Adipocyte (in vitro differentiated cells): Measurements from ENCODE around the gene CHN2.

ENCODE experiments used
- DNase-seq: peaks from one replicate; pipeline ENCODE4 v3.0.0-alpha.2; 2015; ENCODE audit warnings: low read depth
- H3K27me3 ChIP-seq: replicated peaks from 2 replicates; pipeline ENCODE4 v1.7.0; 2013; ENCODE audit warnings: mild to moderate bottlenecking, low read length, moderate library complexity; ENCODE audit not compliant: control insufficient read depth, insufficient read depth
- H3K36me3 ChIP-seq: 2 replicates; pipeline ENCODE4 v1.7.0; 2013; ENCODE audit warnings: low read length, mild to moderate bottlenecking, moderate library complexity; ENCODE audit not compliant: control insufficient read depth, insufficient read depth, severe bottlenecking
- H3K4me1 ChIP-seq: 2 replicates; pipeline ENCODE4 v1.7.0; 2013; ENCODE audit warnings: mild to moderate bottlenecking, low read length, moderate library complexity; ENCODE audit not compliant: control insufficient read depth, insufficient read depth
- H3K4me3 ChIP-seq: 2 replicates; pipeline ENCODE4 v1.7.0; 2013; ENCODE audit warnings: mild to moderate bottlenecking, low read length, moderate library complexity
- H3K9ac ChIP-seq: 2 replicates; pipeline ENCODE4 v1.7.0; 2013; ENCODE audit warnings: mild to moderate bottlenecking, low read length, moderate library complexity
- H3K9me3 ChIP-seq: 2 replicates; pipeline ENCODE4 v1.7.0; 2013; ENCODE audit warnings: mild to moderate bottlenecking, low read length, moderate library complexity; ENCODE audit not compliant: control insufficient read depth

The CHN2 gene

DNA sequence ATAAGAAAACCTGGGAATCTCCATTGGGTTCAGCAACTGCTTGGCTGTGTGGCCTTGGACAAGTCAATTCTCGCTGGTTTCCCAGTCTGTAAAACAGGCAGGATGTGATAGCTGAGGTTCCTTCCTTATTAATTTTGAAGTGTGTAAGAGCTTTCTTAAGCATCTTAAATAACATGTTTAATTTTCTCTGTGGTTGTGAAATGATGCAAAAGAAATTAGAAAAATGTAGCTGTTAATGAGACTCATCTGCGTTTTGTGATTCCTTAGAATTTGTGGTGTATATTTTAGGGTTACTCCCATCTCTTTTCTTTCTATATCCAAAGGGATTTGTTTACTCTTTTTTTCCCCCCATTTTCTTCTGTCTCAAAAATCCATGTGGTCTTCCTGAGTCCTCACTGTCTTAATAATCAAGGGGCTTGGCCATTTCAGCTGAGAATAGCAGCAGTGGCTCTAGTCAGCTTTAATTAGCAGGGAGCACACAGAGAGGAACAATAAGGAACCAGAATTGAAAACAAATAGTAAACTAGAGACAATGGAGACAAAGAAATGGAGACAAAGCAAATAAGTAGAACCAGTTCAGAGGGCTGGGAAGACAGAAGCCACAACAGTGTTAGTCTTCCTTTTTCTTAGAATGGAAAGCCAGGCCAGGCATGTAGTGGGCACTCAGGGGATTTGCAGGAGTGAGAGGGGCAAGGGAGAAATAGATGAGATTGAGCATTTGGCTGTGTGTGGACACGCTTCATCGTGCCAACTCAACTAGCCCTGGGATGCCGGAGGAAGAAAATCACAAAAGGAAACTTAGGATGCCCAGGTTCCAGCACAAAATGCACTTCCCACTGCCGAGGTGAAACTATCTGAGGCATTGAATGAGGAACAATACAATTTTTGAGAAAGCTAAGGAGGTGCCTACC, 93.9 kb downstream of the CHN2 start:
- Histone ChIP-seq H3K27me3 (peaks cover 8% of the 10 kb centered on the region), H3K9ac (no peak overlapping the region), H3K4me1 (peaks cover 11% of the 10 kb centered on the region), H3K36me3 (no peaks in the 10 kb centered on the region), H3K4me3 (no peak overlapping the region), H3K9me3 (no peaks in the 10 kb centered on the region)
- no peak for DNase-seq

DNA sequence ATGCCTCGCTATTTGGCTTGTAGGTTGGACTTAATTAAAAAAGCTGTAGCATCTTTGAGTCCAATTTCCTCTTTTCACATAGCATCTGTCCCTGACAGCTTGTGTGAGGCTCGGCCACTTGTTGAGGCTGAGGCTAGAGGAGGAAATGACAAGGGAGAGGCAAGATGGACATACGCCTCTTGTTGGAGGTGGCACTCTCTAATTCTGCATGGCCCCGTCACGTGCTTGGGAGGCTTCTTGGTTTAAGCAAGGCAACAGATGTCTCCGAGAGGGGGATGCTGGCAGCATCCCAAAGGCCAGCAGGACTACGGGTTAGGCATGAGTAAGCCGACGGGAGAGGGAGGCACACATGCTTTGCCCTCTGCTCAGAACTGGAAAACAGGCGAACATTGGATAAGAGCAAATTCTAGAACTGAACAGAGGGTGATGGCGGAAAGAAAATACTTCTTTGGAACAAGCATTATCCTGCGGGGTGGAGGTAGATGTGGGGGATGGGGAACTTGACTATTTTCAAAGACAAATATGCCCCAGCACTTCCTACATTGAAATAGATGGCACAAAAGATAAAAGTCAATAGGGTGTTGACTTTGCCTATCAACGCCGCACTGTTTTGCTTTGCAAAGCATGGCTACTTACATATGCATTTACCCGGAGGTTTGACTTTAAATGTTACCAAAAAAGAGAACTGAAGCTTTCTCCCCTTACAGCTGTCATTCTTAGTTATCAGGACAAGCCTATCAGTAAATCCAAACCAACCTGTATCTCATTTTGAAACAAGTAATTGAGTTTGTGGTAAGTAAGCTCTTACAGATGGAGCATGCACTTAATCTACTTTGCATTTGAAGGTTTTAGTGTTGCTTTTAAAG, 94.8 kb downstream of the CHN2 start:
- H3K9me3 ChIP-seq: no peaks in the 10 kb centered on the region
- no peaks in the 10 kb centered on the region for H3K36me3 ChIP-seq
- peaks cover 7% of the 10 kb centered on the region for H3K27me3 ChIP-seq
- H3K4me1 ChIP-seq: peaks cover 11% of the 10 kb centered on the region
- no peak overlapping the region for H3K9ac ChIP-seq
- H3K4me3 ChIP-seq: no peak overlapping the region
- no peak for DNase-seq

DNA sequence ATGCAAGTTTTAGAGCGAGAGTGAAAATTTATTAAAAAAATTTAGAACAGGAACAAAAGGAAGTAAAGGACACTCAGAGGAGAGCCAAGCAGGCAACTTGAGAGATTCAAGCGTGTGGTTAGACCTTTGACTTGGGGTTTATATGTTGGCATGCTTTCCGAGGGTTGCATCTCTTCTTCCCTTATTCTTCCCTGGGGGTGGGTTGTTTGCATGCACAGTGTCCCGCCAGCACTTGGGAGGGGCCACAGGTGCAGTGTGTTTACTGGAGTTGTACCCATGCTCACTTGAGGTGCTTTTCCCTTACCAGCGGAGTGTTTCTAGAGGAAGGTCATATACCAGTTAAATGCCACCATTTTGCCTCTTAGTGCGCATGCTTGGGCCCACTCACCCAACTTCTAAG, 96.3 kb downstream of the CHN2 start:
- no peak overlapping the region for H3K4me3 ChIP-seq
- H3K27me3 ChIP-seq: peaks cover 4% of the 10 kb centered on the region
- H3K9ac ChIP-seq: no peak overlapping the region
- no peaks in the 10 kb centered on the region for H3K9me3 ChIP-seq
- no peaks in the 10 kb centered on the region for H3K36me3 ChIP-seq
- H3K4me1 ChIP-seq: peaks cover 11% of the 10 kb centered on the region
- no peak for DNase-seq

DNA sequence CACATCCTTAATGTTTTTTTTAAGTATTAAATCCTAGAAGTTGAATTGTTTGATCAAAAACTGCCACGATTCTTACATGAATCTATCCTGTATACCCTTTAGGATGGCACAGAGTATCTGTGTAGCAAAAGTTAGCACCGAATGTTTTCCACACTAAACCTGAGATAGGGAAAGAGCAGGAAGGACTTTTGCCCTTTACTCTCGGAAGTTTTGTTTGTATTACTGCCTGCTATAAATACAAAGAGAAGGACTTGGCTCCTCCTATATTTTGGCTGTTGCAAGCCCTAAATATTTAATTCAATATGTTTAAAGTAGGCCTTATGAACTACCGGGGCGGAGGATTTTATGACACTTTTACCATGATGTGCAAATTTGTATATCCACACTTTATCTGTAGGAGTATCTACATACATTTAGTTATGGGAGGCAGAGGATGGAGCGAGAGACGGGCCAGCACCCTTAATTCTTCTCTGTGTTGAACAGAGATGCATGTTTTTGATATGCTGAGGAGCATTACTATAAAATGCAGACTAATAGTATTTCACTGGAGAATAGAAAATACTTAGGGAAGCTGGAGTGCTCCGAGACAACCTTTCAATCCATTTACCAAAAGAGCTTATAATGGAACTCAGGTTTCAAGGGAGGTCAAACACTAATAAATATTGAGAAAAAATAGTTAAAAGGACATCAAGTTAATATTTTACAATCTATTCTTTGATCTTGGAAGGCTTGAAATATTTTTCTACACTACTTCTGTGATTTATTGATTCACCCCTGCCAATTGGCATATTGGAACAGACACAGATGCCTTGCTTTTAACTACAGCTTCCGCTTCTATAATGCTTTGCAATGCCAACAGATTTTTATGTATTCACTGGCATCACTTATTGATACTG, 97.4 kb downstream of the CHN2 start:
- no peaks in the 10 kb centered on the region for H3K36me3 ChIP-seq
- H3K4me3 ChIP-seq: no peak overlapping the region
- H3K9me3 ChIP-seq: no peaks in the 10 kb centered on the region
- peaks cover 4% of the 10 kb centered on the region for H3K27me3 ChIP-seq
- H3K9ac ChIP-seq: no peak overlapping the region
- DNase-seq: no peak
- peaks cover 11% of the 10 kb centered on the region for H3K4me1 ChIP-seq

DNA sequence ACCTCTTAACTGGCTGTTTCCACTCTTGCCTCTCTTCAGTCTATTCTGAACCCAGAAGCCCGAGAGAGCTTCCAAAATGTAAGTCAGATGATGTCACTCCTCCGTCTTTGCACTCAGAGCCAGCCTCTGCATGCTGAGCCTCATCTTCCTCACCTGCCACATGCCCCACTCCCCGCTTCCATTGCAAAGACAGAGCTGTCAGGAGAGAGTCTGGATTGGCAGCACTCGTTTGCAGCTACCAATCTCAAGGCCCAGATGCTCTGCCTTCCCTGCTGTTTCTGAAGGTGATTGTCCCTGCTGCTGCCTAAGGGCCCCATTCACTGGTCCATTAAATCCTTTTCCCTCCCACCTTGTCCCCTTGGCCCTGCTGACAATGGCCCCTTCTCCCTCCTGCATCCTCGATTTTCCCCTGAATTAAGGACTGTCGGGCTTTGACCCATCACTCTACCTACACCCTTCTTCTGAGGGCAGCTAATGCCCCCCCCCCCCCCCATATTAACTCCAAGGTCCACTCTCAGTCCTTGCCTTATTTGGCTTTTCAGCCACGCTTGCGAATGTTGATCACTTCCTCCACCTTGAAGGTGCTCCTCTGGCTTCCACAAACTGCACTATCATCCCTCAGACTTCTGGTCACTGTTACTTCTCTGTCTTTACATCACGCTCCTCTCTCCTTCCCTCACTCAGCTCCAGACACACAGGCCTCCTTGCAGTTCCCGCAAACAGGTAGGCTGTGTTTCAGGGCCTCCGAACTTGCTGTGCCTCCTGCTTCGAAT, 98.5 kb downstream of the CHN2 start:
- H3K9me3 ChIP-seq: no peaks in the 10 kb centered on the region
- H3K4me1 ChIP-seq: peaks cover 1% of the 10 kb centered on the region
- no peak overlapping the region for H3K9ac ChIP-seq
- H3K27me3 ChIP-seq: peaks cover 9% of the 10 kb centered on the region
- no peak overlapping the region for H3K4me3 ChIP-seq
- H3K36me3 ChIP-seq: no peaks in the 10 kb centered on the region
- DNase-seq: no peak

DNA sequence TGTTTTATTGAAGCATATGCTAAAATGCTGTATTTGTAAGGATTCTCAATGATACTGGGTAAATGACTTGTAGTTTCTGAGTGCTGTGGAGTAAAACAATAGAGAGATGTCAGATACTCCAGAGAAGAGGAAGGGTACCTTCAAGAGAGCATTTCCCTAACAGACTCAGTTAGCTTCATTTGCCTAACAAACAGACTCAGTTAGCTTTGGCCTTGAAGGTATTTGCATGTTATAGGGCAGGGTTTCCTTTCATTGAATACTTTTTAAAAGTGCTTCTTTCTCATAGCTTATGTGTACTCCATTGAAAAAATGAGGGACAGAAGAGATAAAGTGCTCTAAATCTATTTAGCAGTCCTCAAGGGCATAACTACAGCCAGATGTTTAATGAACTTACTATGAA, 101.8 kb downstream of the CHN2 start:
- Histone ChIP-seq H3K9me3 (no peaks in the 10 kb centered on the region), H3K4me1 (no peaks in the 10 kb centered on the region), H3K36me3 (no peaks in the 10 kb centered on the region), H3K27me3 (peaks cover 13% of the 10 kb centered on the region), H3K9ac (no peak overlapping the region), H3K4me3 (no peak overlapping the region)
- no peak for DNase-seq

DNA sequence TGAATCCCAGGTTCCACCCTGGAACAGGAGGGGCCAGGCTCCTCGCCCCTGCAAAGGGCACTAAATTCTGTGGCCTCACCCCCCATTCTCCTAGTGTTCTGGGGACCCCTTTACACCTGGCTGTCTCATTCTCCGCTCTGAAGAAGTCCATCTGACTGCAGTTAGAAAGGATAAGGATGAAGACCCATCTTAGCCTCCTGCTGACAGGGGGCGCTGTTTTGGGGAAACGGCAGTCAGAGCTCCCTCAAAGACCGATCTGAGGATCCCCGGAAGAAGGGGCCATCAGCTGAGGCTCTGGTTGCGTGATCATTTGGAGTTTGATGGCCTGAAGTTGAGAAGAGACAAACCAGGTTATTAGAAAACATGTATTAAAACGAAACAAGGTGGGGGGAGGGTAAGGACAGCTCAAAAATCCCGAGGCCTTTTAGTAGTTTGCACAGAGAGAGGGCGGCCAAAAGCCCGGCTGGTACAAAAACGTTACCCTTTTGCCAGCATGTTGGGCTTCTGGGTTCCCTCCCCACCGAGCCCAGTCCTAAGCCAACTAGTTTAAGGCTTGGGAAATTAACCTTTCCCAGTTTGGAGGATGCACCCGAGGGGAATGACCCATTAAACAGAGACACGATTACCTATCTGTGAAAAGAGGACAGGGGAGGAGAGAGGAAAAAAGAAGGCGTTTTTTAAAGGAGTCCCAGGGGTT, 102.8 kb downstream of the CHN2 start:
- Histone ChIP-seq H3K4me1 (no peaks in the 10 kb centered on the region), H3K4me3 (no peak overlapping the region), H3K9me3 (no peaks in the 10 kb centered on the region), H3K9ac (no peak overlapping the region), H3K36me3 (no peaks in the 10 kb centered on the region), H3K27me3 (peaks cover 13% of the 10 kb centered on the region)
- no peak for DNase-seq

DNA sequence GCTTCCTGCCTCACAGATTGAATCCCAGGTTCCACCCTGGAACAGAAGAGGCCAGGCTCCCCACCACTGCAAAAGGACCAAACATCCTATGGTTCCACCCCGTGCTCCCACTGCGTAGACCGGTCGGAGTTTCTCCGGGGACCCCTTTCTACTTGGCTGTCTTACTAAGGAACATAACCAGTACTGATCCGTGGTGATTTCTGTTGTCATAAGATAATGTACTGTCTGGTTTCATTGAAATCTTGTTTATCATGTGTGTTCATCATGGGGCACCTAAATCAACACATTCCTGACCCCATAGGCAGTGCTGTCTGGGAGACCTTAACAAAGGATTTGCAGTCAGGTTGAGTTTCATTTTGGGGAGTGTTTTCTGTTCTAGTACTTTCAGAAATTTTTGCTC, 104.5 kb downstream of the CHN2 start:
- H3K9ac ChIP-seq: no peak overlapping the region
- no peaks in the 10 kb centered on the region for H3K9me3 ChIP-seq
- H3K4me3 ChIP-seq: no peak overlapping the region
- H3K27me3 ChIP-seq: peaks cover 15% of the 10 kb centered on the region
- H3K4me1 ChIP-seq: no peaks in the 10 kb centered on the region
- no peak for DNase-seq
- H3K36me3 ChIP-seq: no peaks in the 10 kb centered on the region

DNA sequence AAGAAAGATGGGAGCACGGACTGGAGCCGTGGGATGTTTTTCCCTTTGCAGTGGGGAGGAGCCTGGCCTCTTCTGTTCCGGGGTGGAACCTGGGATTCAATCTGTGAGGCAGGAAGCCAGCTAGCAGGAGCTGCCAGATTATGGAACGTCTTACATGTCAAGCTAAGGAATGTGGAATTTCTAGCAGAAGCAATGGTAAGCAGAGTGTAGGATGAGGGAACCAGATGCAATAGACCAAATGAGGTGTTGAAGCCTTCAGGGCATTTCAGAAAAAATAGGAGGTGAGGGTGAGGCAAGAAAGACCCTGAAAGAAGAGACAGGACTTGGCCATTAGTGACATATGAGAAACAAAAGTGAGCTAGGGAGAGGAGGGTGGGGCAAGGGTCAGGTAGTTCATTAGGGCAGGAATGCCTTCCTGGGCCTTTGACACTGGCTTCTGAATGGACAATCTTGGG, 105.5 kb downstream of the CHN2 start:
- no peak for DNase-seq
- H3K4me3 ChIP-seq: no peak overlapping the region
- no peak overlapping the region for H3K9ac ChIP-seq
- no peaks in the 10 kb centered on the region for H3K9me3 ChIP-seq
- H3K27me3 ChIP-seq: peaks cover 17% of the 10 kb centered on the region
- H3K36me3 ChIP-seq: no peaks in the 10 kb centered on the region
- no peaks in the 10 kb centered on the region for H3K4me1 ChIP-seq

DNA sequence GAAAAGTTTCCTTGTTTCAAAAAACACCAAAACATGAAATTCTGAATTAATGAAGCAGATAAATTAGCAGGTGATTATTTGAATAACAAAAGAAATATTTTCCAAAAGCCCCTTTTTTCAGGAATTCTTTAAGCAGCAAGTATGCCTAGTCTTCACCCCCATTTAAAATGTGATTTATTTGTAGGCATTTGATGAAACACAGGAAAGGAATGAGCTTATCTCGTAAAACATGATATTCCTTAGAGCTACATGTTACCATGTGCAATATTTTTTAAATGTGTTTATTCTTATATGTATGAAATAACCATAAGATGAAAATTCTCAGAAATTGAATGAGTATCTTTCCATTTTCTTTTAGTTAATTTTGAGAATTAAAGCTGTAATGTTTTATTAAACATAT, 106.1 kb downstream of the CHN2 start:
- no peaks in the 10 kb centered on the region for H3K4me1 ChIP-seq
- peak; percentile 20 for DNase-seq
- H3K27me3 ChIP-seq: peaks cover 19% of the 10 kb centered on the region
- H3K9ac ChIP-seq: no peak overlapping the region
- no peaks in the 10 kb centered on the region for H3K9me3 ChIP-seq
- H3K4me3 ChIP-seq: no peak overlapping the region
- H3K36me3 ChIP-seq: no peaks in the 10 kb centered on the region
